ENCODE measurements around the gene MMP10. TPM values are rescaled to one million over a fixed set of nuclear protein-coding genes. Genes with fewer than 3 reads are reported as not detected.
"Not testable (repeated sequence)": the region's sequence is repeated elsewhere in the genome, so short reads cannot be mapped to it uniquely, and the experiment has no call there.

Gene MMP10
- total RNA-seq, 1 donor from 2014 or later: 1.4 TPM

DNA sequence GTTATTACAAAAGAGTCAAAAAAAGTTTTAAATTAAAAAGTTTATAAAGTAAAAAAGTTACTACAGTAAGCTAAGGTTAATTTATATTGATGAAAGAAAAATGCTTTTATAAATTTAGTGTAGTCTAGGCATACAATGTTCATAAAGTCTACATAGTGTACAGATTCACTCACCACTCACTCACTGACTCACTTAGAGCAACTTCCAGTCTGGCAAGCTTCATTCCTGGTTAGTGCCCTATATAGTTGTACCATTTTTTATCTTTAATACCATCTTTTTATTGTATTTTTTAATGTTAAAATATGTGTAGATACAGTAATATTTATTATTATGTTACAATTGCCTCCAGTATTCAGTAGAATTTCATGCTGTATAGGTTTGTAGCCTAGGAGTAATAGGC lies 2.6 kb upstream of the MMP10 start:
- ATAC-seq: peak; percentile 41

DNA sequence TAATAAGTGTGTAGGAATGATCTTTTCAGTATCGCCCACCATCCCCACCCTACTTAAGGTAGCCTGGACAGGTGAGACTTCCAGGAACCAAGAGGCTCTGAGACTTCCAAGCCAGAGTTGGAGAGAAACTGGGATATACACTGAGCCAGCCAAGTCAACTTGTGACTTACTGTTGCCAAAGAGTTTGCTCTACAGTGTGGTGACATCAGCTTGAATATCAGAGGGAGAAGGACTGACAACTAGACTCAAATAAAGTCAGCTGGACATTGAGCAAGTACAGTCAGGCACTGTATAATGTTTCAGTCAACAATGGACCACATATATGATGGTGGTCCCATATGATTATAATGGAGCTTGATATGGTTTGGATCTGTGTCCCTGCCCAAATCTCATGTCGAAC lies 1.2 kb upstream of the MMP10 start:
- no peak for ATAC-seq

DNA sequence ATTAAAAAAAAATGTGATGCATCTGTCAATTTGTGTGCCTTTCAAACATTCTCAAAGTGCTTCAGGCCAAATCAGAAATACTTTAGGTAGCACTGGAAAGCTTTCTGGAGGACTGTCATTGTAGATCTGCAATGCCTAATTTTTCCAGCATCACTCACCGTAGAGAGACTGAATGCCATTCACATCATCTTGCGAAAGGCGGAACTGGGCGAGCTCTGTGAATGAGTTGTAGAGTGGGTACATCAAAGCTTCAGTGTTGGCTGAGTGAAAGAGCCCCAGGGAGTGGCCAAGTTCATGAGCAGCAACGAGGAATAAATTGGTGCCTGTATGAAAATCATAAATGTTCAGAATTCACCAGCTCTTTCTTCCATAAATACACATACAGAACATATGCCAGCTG lies 4.0 kb downstream of the MMP10 start:
- peak; percentile 84 for ATAC-seq

GRCh38 chr11:102773386-102773785 lies 7.0 kb downstream of the MMP10 start:
- no peak for ATAC-seq

DNA sequence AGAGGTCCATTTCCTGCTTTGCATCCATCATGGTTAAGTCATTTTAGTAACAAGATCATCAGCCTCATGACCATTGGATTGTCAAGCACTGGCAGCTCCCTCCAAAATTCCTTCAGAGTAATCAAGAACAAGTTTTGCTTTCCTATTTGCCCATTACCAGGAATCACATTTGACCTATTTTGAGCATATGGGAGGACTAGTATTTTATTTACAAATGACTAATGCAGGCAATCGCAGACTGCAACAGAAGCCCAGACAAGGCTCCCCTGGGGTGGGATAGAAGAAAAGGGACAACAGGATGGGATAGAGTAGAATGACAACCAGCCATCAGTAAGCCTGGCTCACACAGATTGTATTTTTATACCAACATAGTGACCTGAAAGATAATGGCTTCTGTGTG lies 9.1 kb downstream of the MMP10 start:
- ATAC-seq: no peak

DNA sequence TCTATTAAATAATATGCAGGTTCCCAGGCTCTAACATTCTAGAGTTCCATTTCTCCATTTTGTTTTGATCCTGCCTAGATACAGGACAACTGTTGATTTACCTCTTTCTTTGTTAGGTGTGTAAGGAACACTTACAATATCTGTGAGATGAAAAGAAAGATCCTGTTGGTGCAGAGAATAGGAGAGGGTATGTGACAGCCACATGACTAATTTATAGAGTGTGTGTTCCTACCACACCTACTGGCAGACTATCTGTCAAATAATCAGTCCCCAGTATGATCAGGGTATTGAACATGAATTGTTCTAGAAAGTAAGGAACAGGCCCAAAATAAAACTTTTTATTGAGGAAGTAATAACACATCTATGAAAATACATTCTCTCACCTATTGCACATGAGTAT lies 10.2 kb downstream of the MMP10 start:
- ATAC-seq: no peak

- ATAC-seq: no peak
Observed at GRCh38 chr11:102767800-102768199, 12.6 kb downstream of the MMP10 start.

GRCh38 chr11:102763440-102763839 lies 17.0 kb downstream of the MMP10 start:
- no peak for ATAC-seq

GRCh38 chr11:102762361-102762767 lies 18.1 kb downstream of the MMP10 start:
- ATAC-seq: peak; percentile 63

GRCh38 chr11:102761646-102762238 lies 18.7 kb downstream of the MMP10 start:
- no peak for ATAC-seq

DNA sequence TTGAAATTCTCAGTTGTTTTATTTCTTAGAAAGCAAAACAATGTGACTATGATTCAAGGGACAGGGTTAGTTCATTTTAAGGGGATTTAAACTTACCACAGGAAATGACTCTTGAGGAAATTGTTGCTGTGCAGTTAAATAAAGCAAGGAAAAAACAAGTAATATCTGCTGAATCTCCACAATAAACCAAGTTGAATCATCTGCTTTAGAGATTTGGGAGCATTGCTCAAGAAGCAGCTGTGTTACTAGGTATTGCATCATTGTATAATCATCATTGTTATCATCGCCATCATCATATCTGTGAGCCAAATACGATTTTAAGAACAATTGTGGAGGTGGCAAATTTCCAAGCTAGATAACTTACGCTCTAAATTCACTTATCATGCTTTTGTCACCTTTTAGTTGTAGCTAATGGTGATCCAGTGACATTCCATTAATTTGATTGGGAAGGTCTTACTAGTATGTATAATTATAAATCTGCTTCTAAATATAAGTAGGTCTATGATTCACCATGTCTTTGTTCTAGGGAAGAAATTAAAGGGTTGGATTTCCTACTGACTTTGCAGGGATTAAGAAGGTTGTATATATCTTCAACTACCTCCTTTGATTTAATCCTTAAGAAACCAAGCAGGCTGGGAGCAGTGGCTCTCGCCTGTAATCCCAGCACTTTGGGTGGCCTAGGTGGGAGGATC lies 19.9 kb downstream of the MMP10 start:
- ATAC-seq: peak; percentile 86

DNA sequence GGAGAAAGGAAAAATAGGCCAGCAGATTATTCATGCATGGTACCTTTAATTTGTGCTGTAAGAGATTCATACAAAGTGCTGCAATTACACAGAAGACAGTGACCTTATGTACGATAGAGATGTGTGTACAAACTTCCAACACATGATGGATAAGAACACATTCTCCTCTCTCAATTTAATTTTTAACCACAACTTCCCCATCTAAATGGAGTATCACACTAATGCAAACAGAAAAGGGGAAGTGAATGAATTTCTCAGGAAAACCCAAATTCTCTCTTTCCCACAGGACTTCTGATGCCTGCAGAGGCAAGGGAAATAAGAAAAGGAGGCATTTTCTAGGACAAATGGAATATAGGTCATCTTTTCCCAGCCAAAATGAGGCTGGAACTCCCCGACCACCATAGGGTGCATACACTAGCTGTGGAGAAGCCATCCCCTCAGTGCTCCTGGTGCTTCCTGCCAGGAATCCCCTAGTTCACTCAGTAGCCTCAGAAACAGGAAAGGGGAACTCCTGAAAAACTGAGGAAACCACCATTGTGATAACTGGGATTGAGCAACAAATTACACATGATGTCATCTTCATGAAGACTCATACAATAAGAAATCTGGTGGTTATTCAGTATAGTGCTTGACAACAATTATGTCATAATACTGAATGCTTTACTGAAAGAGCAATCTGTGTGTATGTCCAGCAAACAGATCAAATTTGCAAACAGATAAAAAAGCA lies 22.4 kb downstream of the MMP10 start:
- ATAC-seq: no peak

GRCh38 chr11:102753267-102753666 lies 27.2 kb downstream of the MMP10 start:
- ATAC-seq: no peak

DNA sequence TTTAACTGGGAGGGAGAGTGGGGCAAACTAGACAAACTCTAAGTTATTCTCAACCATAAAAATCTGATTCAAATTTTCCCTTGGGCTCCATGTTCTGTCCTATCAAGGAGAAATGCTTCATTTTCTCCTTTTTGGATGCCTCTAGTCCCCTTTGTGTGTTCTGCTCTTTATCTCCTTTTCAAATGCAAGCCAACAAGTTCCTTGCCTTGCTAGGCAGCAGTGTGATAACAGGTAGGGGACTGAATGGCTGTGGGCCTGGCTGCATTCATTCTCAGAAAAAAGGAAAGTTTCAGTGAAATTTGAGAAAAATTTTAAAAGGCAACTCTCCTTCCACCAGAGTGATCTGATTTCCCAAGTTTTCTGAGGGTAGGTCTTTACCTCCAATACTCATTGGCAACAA lies 28.8 kb downstream of the MMP10 start:
- ATAC-seq: no peak

DNA sequence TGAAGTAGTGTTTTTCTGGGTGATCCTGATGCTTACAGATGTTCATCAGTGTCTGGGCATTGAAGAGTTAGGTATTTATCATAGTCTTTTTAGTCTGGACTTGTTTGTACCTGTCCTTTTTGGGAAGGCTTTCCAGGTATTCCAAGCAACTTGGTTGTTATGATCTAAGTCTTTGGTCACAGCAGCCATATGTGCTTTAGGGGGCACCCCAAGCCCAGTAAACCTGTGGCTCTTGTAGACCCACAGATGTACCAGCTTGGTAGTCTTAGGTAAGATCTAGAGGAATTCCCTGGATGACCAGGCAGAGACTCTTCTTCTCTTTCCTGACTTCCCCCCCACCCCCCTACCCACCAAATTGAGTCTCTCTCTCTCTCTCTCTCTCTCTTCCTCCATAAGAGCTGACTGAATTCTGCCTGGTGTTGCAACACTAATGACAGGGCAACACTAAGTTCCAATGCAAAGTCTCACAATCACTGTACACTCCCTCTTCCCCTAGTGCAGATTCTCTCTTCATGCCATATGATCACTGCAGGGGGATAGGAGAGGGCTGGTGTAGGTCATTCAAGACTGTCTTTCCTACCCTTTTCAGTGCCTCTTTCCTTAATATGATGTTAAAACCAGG lies 31.2 kb downstream of the MMP10 start:
- ATAC-seq: no peak

GRCh38 chr11:102746746-102747578 lies 33.5 kb downstream of the MMP10 start:
- ATAC-seq: not testable (repeated sequence)

DNA sequence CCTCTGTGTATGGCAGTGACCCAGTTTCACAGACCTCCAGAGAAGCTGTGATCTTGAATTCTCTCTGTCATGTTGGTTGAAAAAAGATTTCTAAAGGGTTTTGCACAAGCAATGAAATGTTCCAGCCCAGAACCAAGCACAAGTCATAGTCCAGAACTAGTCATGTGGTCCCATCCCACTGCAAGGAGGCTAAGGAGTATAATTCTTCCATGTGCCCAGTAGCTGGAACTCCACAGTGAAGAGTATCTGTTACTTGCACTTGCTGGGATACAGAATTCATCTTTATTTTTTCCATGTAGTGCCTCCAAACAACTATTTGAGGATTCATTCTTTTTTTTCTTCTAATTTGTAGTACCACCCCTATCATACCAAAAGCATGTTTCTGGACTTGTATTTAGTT lies 45.8 kb downstream of the MMP10 start:
- ATAC-seq: no peak

DNA sequence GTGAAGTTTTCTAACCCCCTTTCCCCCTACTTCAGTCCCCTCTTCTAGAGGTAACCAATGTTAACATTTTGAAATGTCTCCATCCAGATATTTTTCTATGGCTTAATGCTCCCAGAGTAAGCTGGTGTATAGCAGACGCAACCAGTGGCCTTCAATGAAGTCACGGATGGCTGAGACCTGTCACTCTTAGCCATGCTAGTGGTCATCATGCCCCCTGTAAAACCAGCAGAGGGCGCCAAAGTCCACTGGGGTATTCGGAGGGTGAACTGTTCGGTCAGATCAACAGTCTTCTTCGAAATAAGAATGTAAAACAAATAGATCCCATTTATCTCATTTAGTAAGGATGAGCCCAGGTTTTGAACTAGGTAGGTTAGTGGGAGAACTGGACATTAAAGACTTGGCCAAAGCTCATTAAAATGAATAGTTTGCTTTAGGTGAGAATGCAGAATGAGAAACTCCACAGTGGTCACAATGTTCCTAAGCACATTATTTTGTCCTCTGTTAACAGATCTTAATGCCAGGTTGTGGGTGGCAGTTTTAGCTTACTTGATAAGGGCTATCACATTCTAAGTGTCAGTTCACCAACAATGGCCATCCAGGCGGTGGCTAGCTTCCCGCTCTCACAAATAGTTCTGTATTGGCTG lies 47.1 kb downstream of the MMP10 start:
- peak; percentile 76 for ATAC-seq

DNA sequence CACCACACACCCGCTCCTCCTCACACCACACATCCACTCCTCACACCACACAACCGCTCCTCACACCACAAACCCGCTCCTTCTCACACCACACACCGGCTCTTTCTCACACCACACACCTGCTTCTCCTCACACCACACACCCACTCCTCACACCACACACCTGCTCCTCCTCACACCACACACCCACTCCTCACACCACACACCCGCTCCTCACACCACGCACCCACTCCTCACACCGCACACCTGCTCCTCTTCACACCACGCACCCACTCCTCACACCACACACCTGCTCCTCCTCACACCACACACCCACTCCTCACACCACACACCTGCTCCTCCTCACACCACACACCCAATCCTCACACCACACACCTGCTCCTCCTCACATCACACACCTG lies 49.5 kb downstream of the MMP10 start:
- not testable (repeated sequence) for ATAC-seq

DNA sequence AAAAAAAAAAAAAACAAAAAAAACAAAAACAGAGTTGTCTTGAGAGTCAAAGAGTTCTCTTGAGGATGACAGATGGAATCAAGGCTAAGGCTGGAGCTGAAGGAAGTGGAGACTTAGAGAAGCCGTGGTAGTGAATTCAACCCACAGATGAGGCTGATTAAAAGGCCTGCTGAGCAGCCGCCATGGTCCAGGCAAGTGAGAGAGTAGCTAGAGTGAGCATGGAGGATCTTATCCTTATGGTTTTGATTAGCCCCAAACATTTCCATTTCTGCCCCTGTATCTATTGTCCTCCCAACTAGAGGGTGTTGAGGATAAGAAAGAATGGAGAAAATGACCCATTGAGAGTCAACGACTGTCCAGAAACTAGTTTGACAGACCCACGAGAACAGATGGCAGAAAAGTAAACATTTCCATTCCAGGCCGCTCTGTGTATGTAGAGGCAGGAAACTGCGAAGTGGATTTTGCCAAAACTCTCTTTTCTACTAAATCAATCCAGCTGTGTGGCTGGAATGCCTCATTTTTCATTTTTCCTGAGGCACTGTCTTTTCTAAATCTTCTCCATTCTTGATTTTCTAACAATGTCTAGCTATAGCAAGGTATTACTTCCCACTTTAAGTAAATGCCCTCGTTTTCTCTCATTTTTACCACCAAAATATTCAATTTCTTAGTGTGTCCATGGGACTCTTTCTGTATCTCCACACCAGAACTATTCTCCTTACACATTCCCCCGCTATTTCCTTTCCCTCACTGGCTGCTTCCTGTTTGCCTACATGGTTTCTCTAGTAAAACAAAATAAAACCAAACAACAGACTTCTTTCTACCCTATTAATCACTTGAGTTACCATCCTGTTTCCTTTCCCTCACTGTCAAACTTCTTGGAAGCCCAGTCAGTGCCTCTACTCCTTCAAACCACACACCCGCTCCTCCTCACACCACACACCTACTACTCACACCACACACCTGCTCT lies 50.3 kb downstream of the MMP10 start:
- no peak for ATAC-seq

- ATAC-seq: peak; percentile 77
Observed at GRCh38 chr11:102727890-102728289, 52.5 kb downstream of the MMP10 start.
